PC-9 (cell line): Measurements from ENCODE around the gene DLG1. TPM values are rescaled to one million over a fixed set of nuclear protein-coding genes. Genes with fewer than 3 reads are reported as not detected.

Source experiments
- BruUV-seq: library from RNA; stranded (reverse); fragments of 400-500 nt; replicated peaks from 2 replicates; lab custom pipeline; 2021; lab: Mats Ljungman, UMichigan
- CTCF ChIA-PET: fragments of 300-600 bp; sonication (Branson Sonifier 250); formaldehyde crosslinking; loops from one replicate; lab custom pipeline; 2022; ENCODE audit warnings: antibody characterized with exemption; lab: Charles Lee
- POLR2A ChIA-PET: fragments of 300-600 bp; sonication (Branson Sonifier 250); formaldehyde crosslinking; loops from one replicate; lab custom pipeline; 2022; ENCODE audit warnings: antibody characterized with exemption; ENCODE audit not compliant: unreplicated experiment; lab: Charles Lee
- DNase-seq, 2 experiments: peaks; one replicate each; pipeline versions ENCODE4 v3.0.0 to v3.0.0-alpha.2; 2015 to 2022; ENCODE audit warnings: mixed read lengths in 1 of 2
- H2AFZ ChIP-seq: fragments of 200-600 bp; sonication (generic); 2 replicates; pipeline ENCODE4 v1.8.1; 2017; ENCODE audit warnings: antibody characterized with exemption
- H3F3A ChIP-seq: fragments of 200-600 bp; sonication (generic); 2 replicates; pipeline ENCODE4 v1.8.1; 2017; ENCODE audit warnings: antibody characterized with exemption, mild to moderate bottlenecking, low read depth; ENCODE audit not compliant: insufficient read depth
- H3K27ac ChIP-seq: fragments of 200-600 bp; sonication (generic); 2 replicates; pipeline ENCODE4 v1.6.1; 2016; ENCODE audit warnings: mixed run types
- H3K27me3 ChIP-seq: fragments of 200-600 bp; sonication (generic); 2 replicates; pipeline ENCODE4 v1.6.1; 2016; ENCODE audit warnings: low read depth, mixed run types; ENCODE audit not compliant: insufficient read depth
- H3K36me3 ChIP-seq: fragments of 200-600 bp; sonication (generic); 2 replicates; pipeline ENCODE4 v1.6.1; 2016; ENCODE audit warnings: low read depth, mixed run types
- H3K4me1 ChIP-seq: fragments of 200-600 bp; sonication (generic); replicated peaks from 2 replicates; pipeline ENCODE4 v1.6.1; 2016; ENCODE audit warnings: mixed run types; ENCODE audit not compliant: insufficient read depth
- H3K4me2 ChIP-seq: fragments of 200-600 bp; sonication (generic); 2 replicates; pipeline ENCODE4 v1.6.1; 2017; ENCODE audit warnings: mixed run types
- H3K4me3 ChIP-seq: fragments of 200-600 bp; sonication (generic); 2 replicates; pipeline ENCODE4 v1.6.1; 2016; ENCODE audit warnings: mixed run types
- H3K79me2 ChIP-seq: fragments of 200-600 bp; sonication (generic); 2 replicates; pipeline ENCODE4 v1.6.1; 2017; ENCODE audit warnings: low read depth, mixed run types
- H3K9me2 ChIP-seq: fragments of 200-600 bp; sonication (generic); 2 replicates; pipeline ENCODE4 v1.8.1; 2017; ENCODE audit warnings: mild to moderate bottlenecking; ENCODE audit not compliant: insufficient read depth
- H3K9me3 ChIP-seq: fragments of 200-600 bp; sonication (generic); 2 replicates; pipeline ENCODE4 v1.8.1; 2016; ENCODE audit warnings: low read depth; ENCODE audit not compliant: insufficient read depth
- H4K20me1 ChIP-seq: fragments of 200-600 bp; sonication (generic); 2 replicates; pipeline ENCODE4 v1.8.1; 2017; ENCODE audit not compliant: insufficient read depth
- CTCF ChIP-seq: fragments of 200-600 bp; sonication (generic); conservative IDR thresholded peaks from 2 replicates; pipeline ENCODE4 v1.6.1; 2017; ENCODE audit warnings: mixed run types, antibody characterized with exemption, mild to moderate bottlenecking, moderate library complexity
- EZH2 ChIP-seq: fragments of 200-600 bp; sonication (generic); IDR thresholded peaks from 2 replicates; pipeline ENCODE4 v1.8.0; 2017; ENCODE audit warnings: antibody characterized with exemption, low read depth
- intact Hi-C: fragments of 100-400 bp; cut with micrococcal nuclease; formaldehyde crosslinking; loops from one replicate; pipeline ENCODE4 v1.10.0; 2022; ENCODE audit not compliant: unreplicated experiment
- total RNA-seq: library from RNA; stranded (reverse); gene quantifications from 2 replicates; pipeline ENCODE4 v1.2.3, GENCODE V29; 2021

DLG1 gene
- total RNA-seq, 1 experiment from 2014 or later: 201 TPM

- no peak overlapping the region for H3K4me2 ChIP-seq
- CTCF ChIA-PET: no interaction called here
- intact Hi-C loops: no loop called here
These were observed 215.5 kb downstream of the DLG1 start for GRCh38 chr3:197082871-197083270.

GRCh38 chr3:197080344-197080743, 218.1 kb downstream of the DLG1 start:
- no peaks in the 10 kb centered on the region for H3K9me2 ChIP-seq
- H3K79me2 ChIP-seq: no peaks in the 10 kb centered on the region
- BruUV-seq: no TSS peak
- intact Hi-C loops: no loop called here
- peaks cover 49% of the 10 kb centered on the region for H3K36me3 ChIP-seq
- H2AFZ ChIP-seq: no peak overlapping the region
- CTCF ChIA-PET: no interaction called here
- H3K27me3 ChIP-seq: no peaks in the 10 kb centered on the region
- peaks cover 5% of the 10 kb centered on the region; the same call in 1 of the 2 replicates for H4K20me1 ChIP-seq
- H3K4me2 ChIP-seq: no peak overlapping the region
- H3K9me3 ChIP-seq: no peaks in the 10 kb centered on the region
- TF ChIP-seq EZH2 (no peak), CTCF (no peak)
- no peak overlapping the region for H3K27ac ChIP-seq
- H3K4me1 ChIP-seq: no peaks in the 10 kb centered on the region
- no peak overlapping the region for H3K4me3 ChIP-seq
- POLR2A ChIA-PET: interaction anchor here (0.6 kb wide), 1 partner anchor 506 kb away, joined by 4 read pairs; no protein-coding TSS in a partner anchor
- no peak for DNase-seq
- peaks cover 20% of the 10 kb centered on the region for H3F3A ChIP-seq

More at GRCh38 chr3:197082871-197083270, 215.5 kb downstream of the DLG1 start:
- Histone ChIP-seq H3K79me2 (no peaks in the 10 kb centered on the region), H3K27me3 (no peaks in the 10 kb centered on the region), H3K4me3 (no peak overlapping the region), H3K9me3 (no peaks in the 10 kb centered on the region), H3K36me3 (peaks cover 44% of the 10 kb centered on the region), H3K9me2 (no peaks in the 10 kb centered on the region), H2AFZ (no peak overlapping the region), H3K4me1 (no peaks in the 10 kb centered on the region), H4K20me1 (peaks cover 5% of the 10 kb centered on the region; the same call in 1 of the 2 replicates), H3F3A (peaks cover 27% of the 10 kb centered on the region), H3K27ac (no peak overlapping the region)
- TF ChIP-seq CTCF (no peak), EZH2 (no peak)
- DNase-seq: no peak
- no TSS peak for BruUV-seq
- POLR2A ChIA-PET: no interaction called here

GRCh38 chr3:197076415-197076814, 222.0 kb downstream of the DLG1 start:
- H3K27ac ChIP-seq: no peak overlapping the region
- BruUV-seq: no TSS peak

More at GRCh38 chr3:197076415-197076814, 222.0 kb downstream of the DLG1 start:
- Histone ChIP-seq H3K4me1 (no peaks in the 10 kb centered on the region), H3K27me3 (no peaks in the 10 kb centered on the region), H3K4me2 (no peak overlapping the region), H3K79me2 (no peaks in the 10 kb centered on the region), H3K4me3 (no peak overlapping the region), H3K9me3 (no peaks in the 10 kb centered on the region), H3K9me2 (no peaks in the 10 kb centered on the region), H3F3A (peaks cover 28% of the 10 kb centered on the region), H2AFZ (no peak overlapping the region), H3K36me3 (peaks cover 54% of the 10 kb centered on the region), H4K20me1 (peaks cover 5% of the 10 kb centered on the region; the same call in 1 of the 2 replicates)
- no peak for DNase-seq
- intact Hi-C loops: no loop called here
- TF ChIP-seq EZH2 (no peak), CTCF (no peak)
- ChIA-PET CTCF (no interaction called here), POLR2A (interaction anchor here (0.7 kb wide), 1 partner anchor 15 kb away, joined by 5 read pairs; no protein-coding TSS in a partner anchor)
